Left ventricle myocardium inferior (tissue), 1 donor: Measurements from ENCODE around the gene ZDHHC12. TPM values are rescaled to one million over a fixed set of nuclear protein-coding genes. Genes with fewer than 3 reads are reported as not detected.

Experiments
- DNase-seq: peaks from one replicate; pipeline ENCODE4 v3.0.0-alpha.2; 2020
- H3K27ac ChIP-seq: fragments of 200-600 bp; replicated peaks from 2 replicates; pipeline ENCODE4 v1.8.0; 2021
- H3K27me3 ChIP-seq: fragments of 200-600 bp; 2 replicates; pipeline ENCODE4 v1.8.0; 2021; ENCODE audit warnings: low read depth
- H3K36me3 ChIP-seq: fragments of 200-600 bp; 2 replicates; pipeline ENCODE4 v1.8.0; 2021
- H3K4me1 ChIP-seq: fragments of 200-600 bp; 2 replicates; pipeline ENCODE4 v1.8.0; 2021
- H3K4me3 ChIP-seq: fragments of 200-600 bp; 2 replicates; pipeline ENCODE4 v1.8.0; 2021; ENCODE audit warnings: mild to moderate bottlenecking, moderate library complexity
- H3K9me3 ChIP-seq: fragments of 200-600 bp; replicated peaks from 2 replicates; pipeline ENCODE4 v1.8.0; 2021
- intact Hi-C: fragments of 100-400 bp; cut with micrococcal nuclease; formaldehyde crosslinking; loops from one replicate; pipeline ENCODE4 v1.11.0; 2022
- total RNA-seq: library from RNA; stranded (reverse); fragmentation: NEBNext Ultra II Directional; extraction: Animal tissue kit (Norgen Biotek cat#: 25700); gene quantifications from one replicate; pipeline ENCODE4 v1.2.1, GENCODE V29; 2021
- TF ChIP-seq, protein P1 (sequence below): fragments of 200-600 bp; IDR thresholded peaks from 2 replicates; pipeline ENCODE4 v1.8.0; 2021; ENCODE audit warnings: antibody characterized with exemption, mild to moderate bottlenecking, borderline replicate concordance
- donor health status: DM: no; HTN: yes; CAD: no; lungs with severe emphysema.

ZDHHC12 gene
- total RNA-seq, 1 donor from 2014 or later: 6.3 TPM

DNA sequence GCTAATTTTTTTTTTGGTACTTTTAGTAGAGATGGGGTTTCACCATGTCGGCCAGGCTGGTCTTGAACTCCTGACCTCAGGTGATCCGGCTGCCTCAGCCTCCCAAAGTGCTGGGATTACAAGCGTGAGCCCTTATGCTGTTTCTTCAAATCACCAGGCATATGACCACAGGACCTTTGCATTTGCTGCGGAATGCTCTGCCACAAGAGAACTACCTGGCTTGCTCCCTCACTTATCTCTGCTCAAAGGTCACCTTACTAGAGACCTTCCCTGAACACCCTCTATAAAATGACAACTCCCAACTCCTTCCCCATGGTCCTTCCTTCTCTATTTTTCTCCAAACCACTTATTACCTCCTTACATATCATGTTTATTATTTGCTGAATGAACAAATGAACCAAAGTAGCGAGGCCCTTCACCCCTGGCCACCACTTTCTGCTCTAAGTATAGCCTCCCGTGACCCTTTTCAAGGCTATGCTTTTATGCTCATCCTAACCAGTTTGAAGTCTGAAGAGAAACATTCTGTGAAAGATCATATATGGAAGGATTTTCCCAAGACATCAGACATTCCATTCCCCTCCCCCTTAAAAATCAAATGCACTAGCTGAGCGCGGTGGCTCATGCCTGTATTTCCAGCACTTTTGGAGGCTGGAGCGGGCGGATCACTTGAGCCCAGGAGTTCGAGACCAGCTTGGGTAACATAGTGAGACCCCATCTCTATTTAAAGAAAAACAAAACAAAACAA lies 46.5 kb upstream of the ZDHHC12 start:
- H3K9me3 ChIP-seq: no peaks in the 10 kb centered on the region
- peaks cover 43% of the 10 kb centered on the region for H3K4me1 ChIP-seq
- intact Hi-C loops: no loop called here
- DNase-seq: no peak
- H3K27ac ChIP-seq: peak overlapping the region; percentile 97
- no peaks in the 10 kb centered on the region for H3K27me3 ChIP-seq
- TF ChIP-seq, protein P1, sequence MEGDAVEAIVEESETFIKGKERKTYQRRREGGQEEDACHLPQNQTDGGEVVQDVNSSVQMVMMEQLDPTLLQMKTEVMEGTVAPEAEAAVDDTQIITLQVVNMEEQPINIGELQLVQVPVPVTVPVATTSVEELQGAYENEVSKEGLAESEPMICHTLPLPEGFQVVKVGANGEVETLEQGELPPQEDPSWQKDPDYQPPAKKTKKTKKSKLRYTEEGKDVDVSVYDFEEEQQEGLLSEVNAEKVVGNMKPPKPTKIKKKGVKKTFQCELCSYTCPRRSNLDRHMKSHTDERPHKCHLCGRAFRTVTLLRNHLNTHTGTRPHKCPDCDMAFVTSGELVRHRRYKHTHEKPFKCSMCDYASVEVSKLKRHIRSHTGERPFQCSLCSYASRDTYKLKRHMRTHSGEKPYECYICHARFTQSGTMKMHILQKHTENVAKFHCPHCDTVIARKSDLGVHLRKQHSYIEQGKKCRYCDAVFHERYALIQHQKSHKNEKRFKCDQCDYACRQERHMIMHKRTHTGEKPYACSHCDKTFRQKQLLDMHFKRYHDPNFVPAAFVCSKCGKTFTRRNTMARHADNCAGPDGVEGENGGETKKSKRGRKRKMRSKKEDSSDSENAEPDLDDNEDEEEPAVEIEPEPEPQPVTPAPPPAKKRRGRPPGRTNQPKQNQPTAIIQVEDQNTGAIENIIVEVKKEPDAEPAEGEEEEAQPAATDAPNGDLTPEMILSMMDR: no peak
- H3K4me3 ChIP-seq: peak overlapping the region; percentile 87
- no peaks in the 10 kb centered on the region for H3K36me3 ChIP-seq

DNA sequence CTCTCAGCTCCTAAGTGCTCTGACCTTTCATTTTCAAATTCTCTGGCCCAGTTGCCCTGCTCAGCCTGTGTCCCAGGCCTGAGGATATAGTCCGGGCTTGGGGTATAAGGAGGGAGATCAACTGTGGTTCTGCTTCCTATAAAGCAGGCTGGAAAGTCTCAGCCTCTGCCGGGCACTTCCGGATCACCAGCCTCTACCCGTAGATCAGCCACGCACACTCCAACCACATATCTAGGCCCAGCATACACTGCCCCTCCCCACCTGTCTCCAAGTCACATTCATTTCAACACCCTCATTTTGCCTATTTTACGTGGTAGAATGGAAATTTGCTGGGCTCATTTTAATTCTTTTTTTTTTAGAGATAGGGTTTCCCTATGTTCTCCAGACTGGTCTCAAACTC lies 44.7 kb upstream of the ZDHHC12 start:
- H3K27me3 ChIP-seq: no peaks in the 10 kb centered on the region
- no peak overlapping the region for H3K4me3 ChIP-seq
- H3K27ac ChIP-seq: no peak overlapping the region
- H3K9me3 ChIP-seq: no peaks in the 10 kb centered on the region
- peaks cover 43% of the 10 kb centered on the region for H3K4me1 ChIP-seq
- DNase-seq: no peak
- intact Hi-C loops: no loop called here
- no peaks in the 10 kb centered on the region for H3K36me3 ChIP-seq
- TF ChIP-seq, protein P1: no peak

DNA sequence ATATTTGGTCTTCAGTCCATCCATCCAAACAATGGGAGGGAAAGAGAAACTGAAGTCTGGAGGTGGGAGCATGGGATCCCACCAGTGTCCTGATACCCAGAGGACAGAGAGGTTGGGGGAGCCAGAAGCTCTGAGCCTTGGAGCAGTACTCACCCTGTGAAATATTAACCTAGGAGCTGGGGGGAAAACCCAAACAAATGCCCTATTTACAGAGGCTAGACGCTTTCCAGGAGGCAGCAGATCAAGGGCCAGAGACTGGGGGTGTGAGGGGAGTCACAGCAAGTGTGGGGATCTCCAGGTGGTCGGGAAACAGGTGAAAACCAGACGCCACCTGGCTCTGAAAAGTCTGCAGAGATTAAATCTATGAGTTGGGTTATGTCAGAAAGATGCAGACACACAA lies 41.6 kb upstream of the ZDHHC12 start:
- peaks cover 27% of the 10 kb centered on the region for H3K4me1 ChIP-seq
- H3K27ac ChIP-seq: no peak overlapping the region
- H3K9me3 ChIP-seq: no peaks in the 10 kb centered on the region
- H3K27me3 ChIP-seq: no peaks in the 10 kb centered on the region
- TF ChIP-seq, protein P1: no peak
- H3K4me3 ChIP-seq: no peak overlapping the region
- H3K36me3 ChIP-seq: no peaks in the 10 kb centered on the region
- DNase-seq: no peak
- intact Hi-C loops: no loop called here

DNA sequence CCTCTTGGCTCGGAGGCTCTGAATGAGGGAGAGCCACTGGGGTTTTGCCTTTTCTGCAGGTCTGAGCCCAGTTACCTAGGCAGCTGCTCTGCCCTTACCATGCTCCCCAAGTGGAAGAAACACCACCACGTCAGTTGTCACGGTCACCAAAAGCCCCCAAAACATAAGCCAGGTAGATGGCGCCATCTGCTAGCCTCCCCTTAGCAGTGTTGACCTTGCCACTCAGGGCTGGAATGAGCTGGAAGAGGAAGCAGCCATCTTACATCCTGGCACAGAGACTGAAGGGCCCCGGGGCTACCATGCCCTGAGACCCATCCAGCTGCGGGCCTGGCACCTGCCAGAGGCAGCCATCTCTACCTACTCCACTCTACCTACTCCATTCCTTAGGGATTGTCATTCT lies 40.4 kb upstream of the ZDHHC12 start:
- intact Hi-C loops: no loop called here
- Histone ChIP-seq H3K4me3 (no peak overlapping the region), H3K27ac (no peak overlapping the region), H3K9me3 (no peaks in the 10 kb centered on the region), H3K27me3 (no peaks in the 10 kb centered on the region), H3K36me3 (peaks cover 2% of the 10 kb centered on the region), H3K4me1 (peaks cover 16% of the 10 kb centered on the region)
- DNase-seq: no peak
- TF ChIP-seq, protein P1: no peak

DNA sequence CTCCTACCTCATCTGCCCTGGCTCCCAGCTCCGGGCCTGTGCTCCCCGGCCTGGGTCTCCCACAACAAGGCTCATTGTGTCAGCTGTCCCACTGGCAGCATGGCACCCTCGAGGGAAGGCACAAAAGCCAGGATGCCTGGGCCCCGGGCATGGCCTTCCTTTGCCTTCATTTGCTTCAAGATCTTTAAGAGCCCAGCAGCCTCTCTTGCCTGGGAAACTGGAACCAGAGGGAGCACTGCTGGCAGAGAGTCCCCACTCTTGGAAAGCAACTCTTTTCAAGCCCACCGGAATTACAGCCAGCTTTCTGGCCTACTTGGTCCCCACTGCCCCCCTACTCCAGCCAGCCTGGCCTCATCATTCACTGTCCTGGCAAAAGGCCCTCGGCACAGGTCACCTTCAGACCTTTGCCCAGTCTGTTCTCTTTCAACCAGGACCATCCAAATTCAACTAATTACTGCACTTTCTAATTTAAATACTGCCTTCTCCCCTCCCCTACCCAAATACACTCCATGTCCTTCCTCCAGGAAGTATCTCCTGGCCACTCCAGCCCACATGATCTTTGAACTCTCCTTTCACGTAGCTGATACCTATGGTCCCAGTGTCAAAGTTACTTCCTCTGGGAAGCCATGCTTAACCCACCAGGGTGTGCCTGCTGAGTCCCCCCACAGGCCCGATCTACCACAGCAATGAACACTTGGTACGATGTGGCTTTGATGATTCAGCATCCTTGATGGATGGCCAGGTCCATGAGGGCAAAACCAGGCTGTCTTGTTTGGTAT lies 38.9 kb upstream of the ZDHHC12 start:
- no peak overlapping the region for H3K4me3 ChIP-seq
- TF ChIP-seq, protein P1: no peak
- H3K36me3 ChIP-seq: peaks cover 2% of the 10 kb centered on the region
- intact Hi-C loops: no loop called here
- H3K27me3 ChIP-seq: no peaks in the 10 kb centered on the region
- H3K4me1 ChIP-seq: peaks cover 6% of the 10 kb centered on the region
- H3K9me3 ChIP-seq: no peaks in the 10 kb centered on the region
- no peak for DNase-seq
- H3K27ac ChIP-seq: no peak overlapping the region
